ENCODE measurements around the gene RDX. TPM values are rescaled to one million over a fixed set of nuclear protein-coding genes. Genes with fewer than 3 reads are reported as not detected.

Gene RDX
- total RNA-seq, 1 donor from 2014 or later, result 55.0 TPM

DNA sequence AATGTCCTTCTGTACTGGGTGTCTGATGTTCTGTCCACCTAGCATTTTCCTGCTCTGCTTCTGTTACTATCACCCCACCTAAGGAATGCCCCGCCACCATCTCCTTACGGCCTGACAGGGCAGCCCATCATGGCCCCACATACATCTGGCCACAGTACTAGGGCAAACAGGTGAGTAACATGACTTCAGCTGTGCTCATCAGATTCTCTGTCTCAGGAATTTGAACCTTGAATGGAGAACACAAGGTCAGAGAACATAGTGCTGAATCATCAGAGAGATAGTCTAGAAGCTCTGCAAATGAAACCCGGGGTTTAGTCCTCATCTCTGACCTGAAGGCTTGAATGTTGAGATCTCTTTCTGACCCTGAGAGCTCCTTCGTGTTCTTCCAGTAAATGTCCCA lies 170.8 kb downstream of the RDX start:
- H3K27me3 ChIP-seq, result no peaks in the 10 kb centered on the region
- intact Hi-C loops (cut with DNase I), result no loop called here
- no peak overlapping the region for H3K4me3 ChIP-seq
- H3K27ac ChIP-seq, result no peak overlapping the region
- TF ChIP-seq, protein P1, sequence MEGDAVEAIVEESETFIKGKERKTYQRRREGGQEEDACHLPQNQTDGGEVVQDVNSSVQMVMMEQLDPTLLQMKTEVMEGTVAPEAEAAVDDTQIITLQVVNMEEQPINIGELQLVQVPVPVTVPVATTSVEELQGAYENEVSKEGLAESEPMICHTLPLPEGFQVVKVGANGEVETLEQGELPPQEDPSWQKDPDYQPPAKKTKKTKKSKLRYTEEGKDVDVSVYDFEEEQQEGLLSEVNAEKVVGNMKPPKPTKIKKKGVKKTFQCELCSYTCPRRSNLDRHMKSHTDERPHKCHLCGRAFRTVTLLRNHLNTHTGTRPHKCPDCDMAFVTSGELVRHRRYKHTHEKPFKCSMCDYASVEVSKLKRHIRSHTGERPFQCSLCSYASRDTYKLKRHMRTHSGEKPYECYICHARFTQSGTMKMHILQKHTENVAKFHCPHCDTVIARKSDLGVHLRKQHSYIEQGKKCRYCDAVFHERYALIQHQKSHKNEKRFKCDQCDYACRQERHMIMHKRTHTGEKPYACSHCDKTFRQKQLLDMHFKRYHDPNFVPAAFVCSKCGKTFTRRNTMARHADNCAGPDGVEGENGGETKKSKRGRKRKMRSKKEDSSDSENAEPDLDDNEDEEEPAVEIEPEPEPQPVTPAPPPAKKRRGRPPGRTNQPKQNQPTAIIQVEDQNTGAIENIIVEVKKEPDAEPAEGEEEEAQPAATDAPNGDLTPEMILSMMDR (IDR thresholded peaks at IDR 0.05), result no peak
- TF ChIP-seq POLR2AphosphoS5 (IDR thresholded peaks at IDR 0.05; ENCODE audit: insufficient read depth in 1 of 2, low read depth in 1 of 2), result no peak
- TF ChIP-seq POLR2A (IDR thresholded peaks at IDR 0.05), result no peak
- no peak for DNase-seq (ENCODE audit: extremely low spot score in 2 of 2)
- H3K9me3 ChIP-seq, result no peaks in the 10 kb centered on the region
- no peaks in the 10 kb centered on the region for H3K36me3 ChIP-seq
- no peaks in the 10 kb centered on the region for H3K4me1 ChIP-seq

Other genes with a start within 250 kb of the RDX start
- 16.7 TPM for gene ZC3H12C, start 203.2 kb downstream of the RDX start, total RNA-seq
- gene FDX1, start 133.3 kb upstream of the RDX start, total RNA-seq, result 9.1 TPM